NCI-H82 treated with DMSO at 0.1 percent for 48 hours (cell line): Measurements from ENCODE around the gene RCN1.

Source experiments
- DNase-seq: peaks from one replicate; lab custom pipeline; 2025; ENCODE audit not compliant: unreplicated experiment; lab: John Stamatoyannopoulos, UW

The RCN1 gene

DNA sequence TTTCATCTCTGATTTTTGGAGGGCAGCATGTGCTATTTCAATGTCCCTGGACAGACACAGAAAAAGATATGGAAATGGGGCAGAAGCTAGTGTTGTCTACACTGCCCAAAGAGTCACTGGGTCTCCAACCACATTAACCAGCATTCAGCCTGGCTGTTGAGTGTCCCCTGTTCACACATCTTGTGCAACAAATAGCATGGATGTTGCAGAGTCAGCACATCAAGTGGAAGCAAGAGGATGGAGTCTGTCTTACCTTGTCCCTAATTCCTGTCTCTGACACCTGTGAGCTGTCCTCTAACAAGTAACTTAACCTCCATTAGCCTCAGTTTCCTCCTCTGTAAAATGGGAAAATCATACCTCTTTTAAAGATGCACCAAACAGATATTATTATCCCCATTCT lies 60.2 kb downstream of the RCN1 start:
- no peak for DNase-seq

DNA sequence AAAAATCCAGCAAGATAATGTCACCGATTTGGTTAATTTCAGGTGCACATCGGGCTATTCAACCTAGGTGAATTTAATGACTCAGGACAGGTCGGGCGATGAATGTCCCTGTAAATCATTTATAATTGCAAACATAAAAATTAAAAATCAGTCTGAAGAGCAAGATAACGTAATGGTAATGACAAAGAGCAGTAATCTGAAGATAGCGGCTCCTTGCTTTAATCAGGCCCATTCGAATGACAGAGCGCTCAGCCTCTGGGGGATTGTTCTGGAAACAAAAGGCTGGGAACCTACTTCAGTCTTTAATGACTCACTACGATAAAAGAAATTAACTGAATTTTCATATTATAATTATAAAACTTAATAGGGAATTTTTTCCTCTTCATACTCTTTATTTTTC lies 61.3 kb downstream of the RCN1 start:
- no peak for DNase-seq

DNA sequence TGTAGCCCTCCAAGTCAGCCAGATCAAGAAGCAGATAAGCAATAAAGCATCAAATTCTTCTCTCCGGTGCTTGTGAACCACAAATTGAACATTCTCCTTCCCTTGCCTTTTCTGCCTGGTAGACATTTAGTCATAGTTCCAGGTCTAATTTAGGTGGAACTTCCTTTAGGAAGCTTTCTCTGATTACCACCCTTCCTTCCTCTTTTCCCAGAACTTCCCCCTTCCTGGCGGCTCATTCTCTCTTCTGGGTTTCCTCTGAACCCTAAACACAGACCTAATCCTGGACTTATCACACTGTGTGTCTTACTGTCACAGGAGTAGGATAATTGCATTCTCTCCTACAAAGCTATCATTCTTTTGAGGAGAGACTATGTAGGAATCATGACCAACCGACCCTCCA lies 61.9 kb downstream of the RCN1 start:
- no peak for DNase-seq

DNA sequence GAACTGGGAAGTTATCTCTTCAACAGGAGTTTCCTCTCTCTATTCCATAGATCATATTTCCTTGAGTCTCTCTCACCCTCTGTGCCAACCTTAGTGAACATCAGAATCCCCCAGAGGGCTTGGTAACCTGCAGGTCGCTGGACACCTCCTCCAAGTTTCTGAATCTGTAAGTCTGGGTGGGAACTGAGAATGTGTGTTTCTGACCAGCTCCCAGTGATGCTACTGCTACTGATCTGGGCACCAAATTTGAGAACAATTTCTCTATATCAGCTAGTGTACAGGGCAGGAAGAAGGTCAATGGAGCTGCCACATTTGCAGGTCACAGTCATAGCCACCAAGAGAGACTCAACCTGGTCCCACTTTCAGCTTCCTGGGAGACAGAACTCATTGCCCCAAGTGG lies 62.9 kb downstream of the RCN1 start:
- DNase-seq = no peak

DNA sequence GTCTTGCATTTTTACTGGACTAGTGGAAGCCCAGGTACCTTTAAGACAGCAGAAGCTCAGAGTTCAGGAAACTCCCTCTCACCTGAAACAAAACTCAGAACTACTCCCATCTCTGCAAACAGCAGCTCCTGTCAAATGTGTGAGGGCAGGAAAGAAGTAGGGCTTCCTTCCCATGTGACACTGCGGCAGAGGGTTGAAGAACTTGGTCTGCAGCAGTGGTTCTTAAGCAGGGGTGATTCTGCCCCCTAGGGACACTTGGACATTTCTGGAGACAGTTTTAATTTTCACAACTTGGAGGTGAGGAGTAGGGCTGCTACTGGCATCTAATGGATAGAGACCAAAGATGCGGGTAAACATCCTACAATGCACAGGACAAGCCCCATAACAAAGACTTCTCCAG lies 63.4 kb downstream of the RCN1 start:
- DNase-seq = no peak
